Activated CD8-positive, alpha-beta memory T cell treated with anti-CD3 and anti-CD28 coated beads, Interleukin-2, amount 10 ng/mL, durations not matched to agents 7 days and 5 days (primary cell): ENCODE results near the gene PLEKHG7. TPM values are rescaled to one million over a fixed set of nuclear protein-coding genes. Genes with fewer than 3 reads are reported as not detected.

Experiments
- ATAC-seq: fragments of 150-1000 bp; cut with Tn5 transposase; one replicate; pipeline ENCODE4 v1.10.0; 2021; ENCODE audit warnings: moderate library complexity
- CTCF ChIA-PET: fragments of 350-600 bp; sonication (Branson Sonifier 250); formaldehyde crosslinking; loops from one replicate; lab custom pipeline; 2021; ENCODE audit warnings: antibody characterized with exemption; lab: Charles Lee
- DNase-seq: peaks from one replicate; pipeline ENCODE4 v3.0.0-alpha.2; 2020
- H3K27ac Mint-ChIP-seq: one replicate; pipeline ENCODE4 v1.8.0; 2021; ENCODE audit warnings: mild to moderate bottlenecking, mixed read lengths
- H3K27me3 Mint-ChIP-seq: one replicate; pipeline ENCODE4 v1.8.0; 2021; ENCODE audit warnings: mixed read lengths
- H3K36me3 Mint-ChIP-seq: one replicate; pipeline ENCODE4 v1.8.0; 2021; ENCODE audit warnings: mild to moderate bottlenecking, mixed read lengths
- H3K4me1 Mint-ChIP-seq: one replicate; pipeline ENCODE4 v1.8.0; 2021; ENCODE audit warnings: mixed read lengths
- H3K4me3 Mint-ChIP-seq: one replicate; pipeline ENCODE4 v1.8.0; 2021; ENCODE audit warnings: mild to moderate bottlenecking, moderate library complexity, mixed read lengths
- H3K9me3 Mint-ChIP-seq: one replicate; pipeline ENCODE4 v1.8.0; 2022; ENCODE audit warnings: low read depth, mixed read lengths
- total RNA-seq, 2 experiments: library from RNA; stranded (reverse); gene quantifications; one replicate each; pipeline ENCODE4 v1.2.3, GENCODE V29; 2021

The PLEKHG7 gene
- total RNA-seq, 2 experiments from 2014 or later = not detected

DNA sequence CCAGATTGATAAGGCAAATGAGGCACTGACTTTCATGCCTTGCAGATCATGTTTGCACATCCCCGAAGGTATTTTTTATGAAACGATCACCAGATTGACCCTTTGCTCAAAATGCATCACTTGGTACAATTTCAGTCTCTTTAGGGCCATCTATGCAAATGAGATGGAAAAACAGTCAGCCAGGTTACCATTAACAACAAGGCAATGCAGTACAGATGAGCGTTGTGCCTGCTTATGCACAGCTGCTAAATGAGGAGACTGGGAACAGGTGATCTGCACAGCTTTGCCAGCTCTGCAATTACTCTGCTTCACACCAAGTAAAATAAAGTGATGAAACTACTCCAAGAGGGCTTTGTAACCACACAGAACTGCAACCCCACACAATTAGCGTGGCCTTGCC, 26.1 kb upstream of the PLEKHG7 start:
- no peaks in the 10 kb centered on the region for H3K36me3 Mint-ChIP-seq
- H3K27me3 Mint-ChIP-seq = no peaks in the 10 kb centered on the region
- CTCF ChIA-PET = no interaction called here
- no peak for DNase-seq
- H3K27ac Mint-ChIP-seq = no peak overlapping the region
- peaks cover 8% of the 10 kb centered on the region for H3K4me1 Mint-ChIP-seq
- H3K4me3 Mint-ChIP-seq = no peak overlapping the region
- ATAC-seq = no peak
- peaks cover 3% of the 10 kb centered on the region for H3K9me3 Mint-ChIP-seq

GRCh38 chr12:92690601-92691000, 12.2 kb upstream of the PLEKHG7 start:
- Mint-ChIP-seq H3K4me1 (no peaks in the 10 kb centered on the region), H3K4me3 (no peak overlapping the region), H3K9me3 (peaks cover 4% of the 10 kb centered on the region), H3K27me3 (peaks cover 4% of the 10 kb centered on the region), H3K27ac (no peak overlapping the region), H3K36me3 (no peaks in the 10 kb centered on the region)
- DNase-seq (no peak), ATAC-seq (no peak)
- CTCF ChIA-PET = no interaction called here

DNA sequence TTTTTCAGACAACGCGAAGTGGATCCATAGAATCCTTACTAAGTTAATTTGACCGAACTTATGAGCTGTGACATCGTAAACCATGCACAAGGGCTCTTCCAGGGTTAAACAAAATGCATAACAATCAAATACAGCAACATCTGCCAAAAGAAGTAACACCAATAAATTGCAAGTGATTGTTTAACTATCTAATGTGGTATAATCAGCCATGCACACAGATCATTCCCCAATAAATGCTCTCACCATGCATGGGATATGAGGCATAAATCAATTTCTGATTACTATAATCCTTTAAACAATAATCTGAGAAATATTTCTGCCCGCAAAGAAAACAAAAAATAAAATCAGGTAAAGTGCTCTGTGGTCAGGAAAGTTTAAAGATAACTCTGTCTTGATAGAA, 7.7 kb upstream of the PLEKHG7 start:
- CTCF ChIA-PET = no interaction called here
- Mint-ChIP-seq H3K4me3 (no peak overlapping the region), H3K27ac (no peak overlapping the region), H3K9me3 (peaks cover 16% of the 10 kb centered on the region), H3K36me3 (peaks cover 5% of the 10 kb centered on the region), H3K27me3 (no peaks in the 10 kb centered on the region), H3K4me1 (no peaks in the 10 kb centered on the region)
- DNase-seq (no peak), ATAC-seq (no peak)

GRCh38 chr12:92695577-92695976, 7.2 kb upstream of the PLEKHG7 start:
- no peak overlapping the region for H3K4me3 Mint-ChIP-seq
- peaks cover 5% of the 10 kb centered on the region for H3K36me3 Mint-ChIP-seq
- DNase-seq = no peak
- CTCF ChIA-PET = no interaction called here
- no peaks in the 10 kb centered on the region for H3K4me1 Mint-ChIP-seq
- H3K27ac Mint-ChIP-seq = no peak overlapping the region
- H3K27me3 Mint-ChIP-seq = no peaks in the 10 kb centered on the region
- ATAC-seq = no peak
- peaks cover 16% of the 10 kb centered on the region for H3K9me3 Mint-ChIP-seq

- Mint-ChIP-seq H3K27ac (no peak overlapping the region), H3K4me1 (no peaks in the 10 kb centered on the region), H3K27me3 (no peaks in the 10 kb centered on the region), H3K36me3 (peaks cover 5% of the 10 kb centered on the region), H3K4me3 (no peak overlapping the region), H3K9me3 (peaks cover 16% of the 10 kb centered on the region)
- CTCF ChIA-PET = no interaction called here
- ATAC-seq (no peak), DNase-seq (no peak)
Observed at GRCh38 chr12:92696216-92696615, 6.6 kb upstream of the PLEKHG7 start.

- H3K4me3 Mint-ChIP-seq = no peak overlapping the region
- peaks cover 18% of the 10 kb centered on the region for H3K9me3 Mint-ChIP-seq
- peaks cover 6% of the 10 kb centered on the region for H3K4me1 Mint-ChIP-seq
- H3K36me3 Mint-ChIP-seq = peaks cover 5% of the 10 kb centered on the region
- H3K27ac Mint-ChIP-seq = no peak overlapping the region
- ATAC-seq = no peak
- CTCF ChIA-PET = no interaction called here
- no peaks in the 10 kb centered on the region for H3K27me3 Mint-ChIP-seq
- no peak for DNase-seq
Observed at GRCh38 chr12:92698474-92698873, 4.3 kb upstream of the PLEKHG7 start.

DNA sequence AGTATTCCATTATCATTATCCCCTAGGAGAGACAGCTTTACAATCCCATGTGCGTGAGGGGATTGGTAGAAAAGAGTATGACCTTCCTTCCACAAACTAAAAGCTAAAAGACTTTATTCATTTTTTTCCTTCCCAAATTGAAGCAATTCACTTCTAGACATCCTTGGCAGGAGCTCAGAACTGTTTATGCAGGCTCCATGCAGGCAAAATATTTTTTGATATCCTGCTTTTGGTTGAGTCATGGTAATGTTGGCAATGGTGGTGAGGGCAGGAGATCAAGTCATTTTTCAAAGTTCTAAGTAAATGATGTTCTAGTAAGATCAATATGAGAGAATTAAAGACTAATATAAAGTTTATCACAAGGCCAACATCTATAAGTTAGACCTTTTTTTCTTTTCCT, 1.3 kb upstream of the PLEKHG7 start:
- Mint-ChIP-seq H3K4me3 (no peak overlapping the region), H3K27me3 (no peaks in the 10 kb centered on the region), H3K36me3 (peaks cover 5% of the 10 kb centered on the region), H3K27ac (no peak overlapping the region), H3K4me1 (peaks cover 6% of the 10 kb centered on the region), H3K9me3 (peaks cover 14% of the 10 kb centered on the region)
- ATAC-seq = no peak
- CTCF ChIA-PET = no interaction called here
- DNase-seq = no peak

- no peaks in the 10 kb centered on the region for H3K27me3 Mint-ChIP-seq
- H3K36me3 Mint-ChIP-seq = peaks cover 2% of the 10 kb centered on the region
- H3K4me3 Mint-ChIP-seq = no peak overlapping the region
- CTCF ChIA-PET = no interaction called here
- DNase-seq (no peak), ATAC-seq (no peak)
- peaks cover 5% of the 10 kb centered on the region for H3K9me3 Mint-ChIP-seq
- H3K27ac Mint-ChIP-seq = no peak overlapping the region
- H3K4me1 Mint-ChIP-seq = peaks cover 6% of the 10 kb centered on the region
Observed at GRCh38 chr12:92703786-92704185, 997 bp downstream of the PLEKHG7 start.

- H3K4me1 Mint-ChIP-seq = peaks cover 6% of the 10 kb centered on the region
- no peaks in the 10 kb centered on the region for H3K36me3 Mint-ChIP-seq
- no peak overlapping the region for H3K27ac Mint-ChIP-seq
- no peak overlapping the region for H3K4me3 Mint-ChIP-seq
- H3K27me3 Mint-ChIP-seq = no peaks in the 10 kb centered on the region
- ATAC-seq (no peak), DNase-seq (no peak)
- CTCF ChIA-PET = no interaction called here
- no peaks in the 10 kb centered on the region for H3K9me3 Mint-ChIP-seq
Observed at GRCh38 chr12:92706594-92706993, 3.8 kb downstream of the PLEKHG7 start.

DNA sequence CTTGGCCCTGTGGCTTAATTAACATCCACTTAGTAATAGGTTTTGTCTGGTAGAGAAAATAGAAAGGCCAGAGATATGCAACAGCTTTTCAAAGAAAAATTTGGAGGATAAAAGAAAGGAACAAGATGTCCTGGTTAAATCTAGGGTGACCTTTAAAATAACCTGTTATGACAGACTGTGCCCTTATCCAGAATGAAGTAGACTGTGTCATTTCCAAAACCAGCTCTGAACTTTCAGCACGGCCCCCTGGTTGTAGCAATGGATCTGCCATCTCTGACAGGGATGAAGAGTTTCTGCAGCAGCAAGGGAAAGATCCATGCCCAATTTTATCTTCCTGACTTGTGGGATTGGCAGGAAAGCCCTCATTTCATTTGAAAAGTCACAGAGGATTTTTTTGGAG, 5.1 kb downstream of the PLEKHG7 start:
- no peak overlapping the region for H3K27ac Mint-ChIP-seq
- no peaks in the 10 kb centered on the region for H3K36me3 Mint-ChIP-seq
- DNase-seq (no peak), ATAC-seq (no peak)
- H3K4me3 Mint-ChIP-seq = no peak overlapping the region
- peaks cover 3% of the 10 kb centered on the region for H3K4me1 Mint-ChIP-seq
- no peaks in the 10 kb centered on the region for H3K9me3 Mint-ChIP-seq
- H3K27me3 Mint-ChIP-seq = no peaks in the 10 kb centered on the region
- CTCF ChIA-PET = no interaction called here

DNA sequence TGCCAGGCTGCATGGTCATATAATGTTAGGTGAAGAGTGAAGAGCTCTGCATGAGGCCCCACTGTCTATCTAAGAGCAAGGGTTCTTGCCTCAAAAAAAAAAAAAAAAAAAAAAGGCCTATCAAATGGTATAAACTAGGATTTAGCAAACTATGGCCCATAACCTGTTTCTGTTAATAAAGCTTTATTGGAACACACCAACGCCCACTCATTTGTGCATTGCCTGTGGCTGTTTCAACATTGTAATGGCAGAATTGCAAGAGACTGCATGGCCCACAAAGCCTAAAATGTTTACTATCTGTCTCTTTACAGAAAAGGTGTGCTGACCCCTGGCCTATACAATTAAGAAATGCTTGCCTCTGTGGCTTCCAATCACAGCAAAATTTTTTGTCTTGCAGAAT, 12.8 kb downstream of the PLEKHG7 start:
- no peak overlapping the region for H3K4me3 Mint-ChIP-seq
- DNase-seq = no peak
- CTCF ChIA-PET = no interaction called here
- no peak overlapping the region for H3K27ac Mint-ChIP-seq
- no peaks in the 10 kb centered on the region for H3K36me3 Mint-ChIP-seq
- no peak for ATAC-seq
- no peaks in the 10 kb centered on the region for H3K4me1 Mint-ChIP-seq
- H3K9me3 Mint-ChIP-seq = no peaks in the 10 kb centered on the region
- peaks cover 6% of the 10 kb centered on the region for H3K27me3 Mint-ChIP-seq

DNA sequence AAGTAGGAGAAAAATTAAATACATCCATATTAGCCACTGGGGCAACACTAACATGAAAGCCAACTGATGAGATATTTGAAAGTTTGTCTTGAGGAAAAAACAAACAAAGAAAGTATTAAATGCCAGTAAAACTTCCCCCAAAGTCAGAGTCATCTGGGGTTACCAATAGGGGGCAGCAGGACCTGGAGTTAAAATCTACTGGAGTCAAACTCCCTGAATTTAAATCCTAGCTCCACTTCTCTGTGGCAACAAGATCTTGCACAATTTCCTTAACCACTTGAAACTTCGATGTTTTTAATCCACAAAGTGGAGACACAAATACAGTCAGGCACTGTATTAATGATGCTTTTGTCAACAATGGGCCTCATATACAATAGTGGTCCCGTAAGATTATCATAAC, 14.4 kb downstream of the PLEKHG7 start:
- H3K4me3 Mint-ChIP-seq = no peak overlapping the region
- DNase-seq = no peak
- no peaks in the 10 kb centered on the region for H3K9me3 Mint-ChIP-seq
- no peak for ATAC-seq
- CTCF ChIA-PET = no interaction called here
- H3K27ac Mint-ChIP-seq = no peak overlapping the region
- peaks cover 6% of the 10 kb centered on the region for H3K27me3 Mint-ChIP-seq
- H3K4me1 Mint-ChIP-seq = no peaks in the 10 kb centered on the region
- no peaks in the 10 kb centered on the region for H3K36me3 Mint-ChIP-seq

GRCh38 chr12:92718483-92718990, 15.7 kb downstream of the PLEKHG7 start:
- peaks cover 9% of the 10 kb centered on the region for H3K27me3 Mint-ChIP-seq

DNA sequence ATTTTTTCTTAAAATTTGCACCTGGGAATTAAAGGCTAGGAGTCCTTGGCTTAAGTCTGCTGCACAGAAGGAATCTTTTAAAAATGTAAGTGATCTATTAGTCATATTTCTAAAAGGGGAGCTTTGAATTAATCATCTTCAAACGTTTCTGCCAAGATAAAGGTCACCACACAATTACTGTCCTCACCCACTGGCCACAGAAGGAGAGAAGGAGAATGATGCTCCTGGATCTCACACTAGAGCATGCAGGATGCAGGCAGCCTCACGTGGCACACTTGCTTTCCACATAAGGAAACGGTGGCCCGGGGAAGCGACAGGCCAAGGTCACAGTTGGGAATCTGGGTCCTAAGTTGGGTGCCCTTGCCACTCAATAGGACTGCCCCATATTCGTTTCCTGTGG, 16.9 kb downstream of the PLEKHG7 start:
- ATAC-seq = no peak
- H3K9me3 Mint-ChIP-seq = no peaks in the 10 kb centered on the region

More at GRCh38 chr12:92718483-92718990, 15.7 kb downstream of the PLEKHG7 start:
- Mint-ChIP-seq H3K9me3 (no peaks in the 10 kb centered on the region), H3K36me3 (no peaks in the 10 kb centered on the region), H3K4me3 (no peak overlapping the region), H3K27ac (no peak overlapping the region), H3K4me1 (no peaks in the 10 kb centered on the region)
- CTCF ChIA-PET = no interaction called here
- no peak for DNase-seq
- ATAC-seq = no peak

GRCh38 chr12:92721130-92721529, 18.3 kb downstream of the PLEKHG7 start:
- Mint-ChIP-seq H3K27ac (no peak overlapping the region), H3K4me1 (no peaks in the 10 kb centered on the region), H3K4me3 (no peak overlapping the region), H3K27me3 (peaks cover 9% of the 10 kb centered on the region), H3K9me3 (no peaks in the 10 kb centered on the region), H3K36me3 (peaks cover 1% of the 10 kb centered on the region)
- DNase-seq = no peak
- ATAC-seq = no peak
- CTCF ChIA-PET = no interaction called here

More for the DNA sequence above, 16.9 kb downstream of the PLEKHG7 start:
- H3K27ac Mint-ChIP-seq = no peak overlapping the region
- H3K36me3 Mint-ChIP-seq = no peaks in the 10 kb centered on the region
- DNase-seq = no peak
- no peaks in the 10 kb centered on the region for H3K4me1 Mint-ChIP-seq
- no peak overlapping the region for H3K4me3 Mint-ChIP-seq
- peaks cover 9% of the 10 kb centered on the region for H3K27me3 Mint-ChIP-seq
- CTCF ChIA-PET = no interaction called here
